SU-DHL-6 (cell line): ENCODE measurements around the gene SLC1A5.

ENCODE experiments used
- H2AFZ ChIP-seq: fragments of 200-600 bp; sonication (generic); 2 replicates; pipeline ENCODE4 v1.6.1; 2014; ENCODE audit warnings: low read depth, mild to moderate bottlenecking, moderate library complexity, mixed read lengths, antibody characterized with exemption, low read length; ENCODE audit not compliant: severe bottlenecking
- H3F3A ChIP-seq: fragments of 200-600 bp; shearing (Covaris generic); 2 replicates; pipeline ENCODE4 v1.6.0; 2016; ENCODE audit warnings: antibody characterized with exemption, mild to moderate bottlenecking; ENCODE audit not compliant: insufficient read depth
- H3K27ac ChIP-seq: fragments of 200-600 bp; sonication (generic); 2 replicates; pipeline ENCODE4 v1.5.1; 2016; ENCODE audit warnings: low read depth, mild to moderate bottlenecking, low read length, moderate library complexity, mixed read lengths
- H3K27me3 ChIP-seq: fragments of 200-600 bp; sonication (generic), shearing (Covaris generic); 2 replicates; pipeline ENCODE4 v1.6.0; 2014; ENCODE audit warnings: mild to moderate bottlenecking, low read length
- H3K36me3 ChIP-seq: fragments of 200-600 bp; sonication (generic); 2 replicates; pipeline ENCODE4 v1.6.1; 2014; ENCODE audit warnings: mild to moderate bottlenecking, low read length, mixed read lengths
- H3K4me2 ChIP-seq: fragments of 300-600, 200-600 bp; shearing (Covaris generic), sonication (generic); 2 replicates; pipeline ENCODE4 v1.6.0; 2014; ENCODE audit warnings: low read length, low read depth, mild to moderate bottlenecking; ENCODE audit not compliant: poor library complexity, severe bottlenecking
- H3K4me3 ChIP-seq: fragments of 200-600 bp; sonication (generic); 2 replicates; pipeline ENCODE4 v1.5.1; 2014; ENCODE audit warnings: antibody characterized with exemption, low read length, mild to moderate bottlenecking, mixed read lengths; ENCODE audit not compliant: insufficient read depth, poor library complexity, severe bottlenecking
- H3K79me2 ChIP-seq: fragments of 200-600 bp; sonication (generic); 2 replicates; pipeline ENCODE4 v1.6.1; 2014; ENCODE audit warnings: mild to moderate bottlenecking, low read length, moderate library complexity; ENCODE audit not compliant: insufficient read depth
- H3K9ac ChIP-seq: fragments of 200-600 bp; sonication (generic); 2 replicates; pipeline ENCODE4 v1.7.0; 2014; ENCODE audit warnings: mild to moderate bottlenecking, low read length
- H3K9me2 ChIP-seq: fragments of 200-600 bp; sonication (generic); replicated peaks from 2 replicates; pipeline ENCODE4 v1.6.1; 2014; ENCODE audit warnings: low read length; ENCODE audit not compliant: insufficient read depth
- H3K9me3 ChIP-seq: fragments of 200-600 bp; sonication (generic); 2 replicates; pipeline ENCODE4 v1.6.1; 2014; ENCODE audit warnings: low read length, mixed read lengths; ENCODE audit not compliant: insufficient read depth
- H4K20me1 ChIP-seq: fragments of 200-600 bp; sonication (generic); 2 replicates; pipeline ENCODE4 v1.6.1; 2014; ENCODE audit warnings: low read depth, mild to moderate bottlenecking, antibody characterized with exemption, low read length, moderate library complexity, mixed read lengths
- EZH2phosphoT487 ChIP-seq: fragments of 200-600 bp; sonication (generic), shearing (Covaris generic); conservative IDR thresholded peaks from 2 replicates; pipeline ENCODE4 v1.6.1; 2018; ENCODE audit warnings: mild to moderate bottlenecking, antibody characterized with exemption, low read length, moderate library complexity, mixed read lengths
- TF ChIP-seq, protein P1 (sequence below): fragments of 200-600 bp; sonication (generic); IDR thresholded peaks from one replicate; pipeline ENCODE4 v1.5.1; 2017; ENCODE audit warnings: antibody characterized with exemption, mild to moderate bottlenecking, low read length, moderate library complexity; ENCODE audit not compliant: insufficient read depth, poor library complexity, severe bottlenecking

Gene SLC1A5

GRCh38 chr19:46834121-46834520 is 45.7 kb upstream of the SLC1A5 start:
- Histone ChIP-seq H3F3A (no peaks in the 10 kb centered on the region), H3K27ac (no peak overlapping the region), H3K79me2 (no peaks in the 10 kb centered on the region), H3K36me3 (no peaks in the 10 kb centered on the region), H3K4me2 (no peak overlapping the region), H3K9ac (no peak overlapping the region), H3K4me3 (no peak overlapping the region), H3K27me3 (no peaks in the 10 kb centered on the region), H3K9me2 (no peaks in the 10 kb centered on the region), H4K20me1 (no peaks in the 10 kb centered on the region), H3K9me3 (no peaks in the 10 kb centered on the region), H2AFZ (no peak overlapping the region)
- TF ChIP-seq, protein P1, sequence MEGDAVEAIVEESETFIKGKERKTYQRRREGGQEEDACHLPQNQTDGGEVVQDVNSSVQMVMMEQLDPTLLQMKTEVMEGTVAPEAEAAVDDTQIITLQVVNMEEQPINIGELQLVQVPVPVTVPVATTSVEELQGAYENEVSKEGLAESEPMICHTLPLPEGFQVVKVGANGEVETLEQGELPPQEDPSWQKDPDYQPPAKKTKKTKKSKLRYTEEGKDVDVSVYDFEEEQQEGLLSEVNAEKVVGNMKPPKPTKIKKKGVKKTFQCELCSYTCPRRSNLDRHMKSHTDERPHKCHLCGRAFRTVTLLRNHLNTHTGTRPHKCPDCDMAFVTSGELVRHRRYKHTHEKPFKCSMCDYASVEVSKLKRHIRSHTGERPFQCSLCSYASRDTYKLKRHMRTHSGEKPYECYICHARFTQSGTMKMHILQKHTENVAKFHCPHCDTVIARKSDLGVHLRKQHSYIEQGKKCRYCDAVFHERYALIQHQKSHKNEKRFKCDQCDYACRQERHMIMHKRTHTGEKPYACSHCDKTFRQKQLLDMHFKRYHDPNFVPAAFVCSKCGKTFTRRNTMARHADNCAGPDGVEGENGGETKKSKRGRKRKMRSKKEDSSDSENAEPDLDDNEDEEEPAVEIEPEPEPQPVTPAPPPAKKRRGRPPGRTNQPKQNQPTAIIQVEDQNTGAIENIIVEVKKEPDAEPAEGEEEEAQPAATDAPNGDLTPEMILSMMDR, result no peak
- no peak for TF ChIP-seq EZH2phosphoT487

DNA sequence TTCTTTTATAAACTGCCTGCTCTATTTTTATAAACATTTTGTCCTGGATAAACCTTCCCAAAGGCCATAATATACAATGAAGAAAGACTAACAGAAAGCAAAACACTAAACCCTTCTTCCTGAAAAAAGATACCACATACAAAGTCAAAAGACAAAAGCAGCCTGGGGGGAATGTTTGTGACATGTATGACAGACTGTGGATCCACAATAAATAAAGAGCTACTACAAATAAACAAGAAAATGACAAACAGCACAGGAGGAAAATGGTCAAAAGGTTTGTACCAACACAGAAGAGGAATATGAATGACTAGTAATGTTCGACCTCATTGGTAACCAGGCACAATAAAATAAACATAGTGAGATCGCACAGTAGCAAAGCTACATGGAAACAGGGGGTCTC is 42.5 kb upstream of the SLC1A5 start:
- Histone ChIP-seq H3K9me3 (no peaks in the 10 kb centered on the region), H3K9ac (no peak overlapping the region), H3K79me2 (no peaks in the 10 kb centered on the region), H3K4me3 (no peak overlapping the region), H4K20me1 (no peaks in the 10 kb centered on the region), H3K36me3 (no peaks in the 10 kb centered on the region), H3K27ac (no peak overlapping the region), H3K4me2 (no peak overlapping the region), H3F3A (peaks cover 4% of the 10 kb centered on the region; the same call in 1 of the 2 replicates), H3K9me2 (no peaks in the 10 kb centered on the region), H2AFZ (no peak overlapping the region), H3K27me3 (no peaks in the 10 kb centered on the region)
- TF ChIP-seq EZH2phosphoT487, result no peak
- TF ChIP-seq, protein P1, result no peak

GRCh38 chr19:46828484-46828883 is 40.1 kb upstream of the SLC1A5 start:
- H3K9me2 ChIP-seq, result no peaks in the 10 kb centered on the region
- no peaks in the 10 kb centered on the region for H3K36me3 ChIP-seq
- no peak overlapping the region for H3K27ac ChIP-seq
- H3K9ac ChIP-seq, result no peak overlapping the region
- H2AFZ ChIP-seq, result no peak overlapping the region
- no peaks in the 10 kb centered on the region for H3K9me3 ChIP-seq
- no peaks in the 10 kb centered on the region for H4K20me1 ChIP-seq
- H3K4me3 ChIP-seq, result no peak overlapping the region
- no peaks in the 10 kb centered on the region for H3K27me3 ChIP-seq
- TF ChIP-seq, protein P1, result no peak
- TF ChIP-seq EZH2phosphoT487, result no peak
- no peaks in the 10 kb centered on the region for H3K79me2 ChIP-seq
- peaks cover 20% of the 10 kb centered on the region for H3F3A ChIP-seq
- no peak overlapping the region for H3K4me2 ChIP-seq

DNA sequence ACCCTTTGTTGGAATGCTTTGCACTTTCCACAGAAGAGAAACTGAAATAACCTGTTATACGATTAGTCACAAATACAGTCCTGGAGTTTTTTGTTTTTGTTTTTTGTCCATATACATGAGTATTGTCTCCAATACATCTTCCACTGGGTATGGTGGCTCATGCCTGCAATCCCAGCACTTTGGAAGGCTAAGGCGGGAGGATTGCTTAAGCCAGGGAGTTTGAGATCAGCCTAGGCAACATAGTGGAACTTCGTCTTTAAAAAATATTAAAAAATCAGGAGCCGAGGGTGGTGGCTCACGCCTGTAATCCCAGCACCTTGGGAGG is 37.3 kb upstream of the SLC1A5 start:
- H3K27me3 ChIP-seq, result no peaks in the 10 kb centered on the region
- H3K79me2 ChIP-seq, result no peaks in the 10 kb centered on the region
- H3K4me2 ChIP-seq, result peak overlapping the region; percentile 24
- no peaks in the 10 kb centered on the region for H4K20me1 ChIP-seq
- TF ChIP-seq EZH2phosphoT487, result no peak
- TF ChIP-seq, protein P1, result no peak
- H3K9me3 ChIP-seq, result no peaks in the 10 kb centered on the region
- H3K9me2 ChIP-seq, result no peaks in the 10 kb centered on the region
- H3K4me3 ChIP-seq, result no peak overlapping the region
- H3K27ac ChIP-seq, result no peak overlapping the region
- H3F3A ChIP-seq, result peaks cover 20% of the 10 kb centered on the region
- no peak overlapping the region for H2AFZ ChIP-seq
- no peaks in the 10 kb centered on the region for H3K36me3 ChIP-seq
- H3K9ac ChIP-seq, result no peak overlapping the region
